Bronchial epithelial cell (primary cell): Measurements from ENCODE around the gene CTR9. TPM values are rescaled to one million over a fixed set of nuclear protein-coding genes. Genes with fewer than 3 reads are reported as not detected.

Source experiments
- DNase-seq: peaks from one replicate; pipeline ENCODE4 v3.0.0-alpha.2; 2010; ENCODE audit warnings: low read depth
- FAIRE-seq: peaks from 2 replicates; lab custom pipeline; 2011; peaks lifted over from hg19 to GRCh38; lab: Jason Lieb, UNC
- H3K27me3 ChIP-seq: 2 replicates; pipeline ENCODE4 v1.5.1; 2011; ENCODE audit warnings: low read length; ENCODE audit not compliant: control insufficient read depth, insufficient read depth
- H3K36me3 ChIP-seq: 2 replicates; pipeline ENCODE4 v1.5.1; 2011; ENCODE audit warnings: low read length; ENCODE audit not compliant: control insufficient read depth, insufficient read depth
- H3K4me3 ChIP-seq: 2 replicates; pipeline ENCODE4 v1.5.1; 2011; ENCODE audit warnings: mild to moderate bottlenecking, low read depth, low read length, control low read depth
- total RNA-seq: library from RNA; depleted of rRNA; stranded (reverse); fragments of >200 nt; gene quantifications from 2 replicates; pipeline ENCODE4 v1.2.1, GENCODE V29; 2014
- TF ChIP-seq, protein P1 (sequence below): IDR thresholded peaks from 2 replicates; pipeline ENCODE4 v1.5.1; 2011; ENCODE audit warnings: mild to moderate bottlenecking, moderate library complexity, low read length, control low read depth, inconsistent platforms; ENCODE audit not compliant: insufficient read depth, severe bottlenecking

Gene CTR9
- total RNA-seq, 1 donor from 2014 or later, result 16.8 TPM

DNA sequence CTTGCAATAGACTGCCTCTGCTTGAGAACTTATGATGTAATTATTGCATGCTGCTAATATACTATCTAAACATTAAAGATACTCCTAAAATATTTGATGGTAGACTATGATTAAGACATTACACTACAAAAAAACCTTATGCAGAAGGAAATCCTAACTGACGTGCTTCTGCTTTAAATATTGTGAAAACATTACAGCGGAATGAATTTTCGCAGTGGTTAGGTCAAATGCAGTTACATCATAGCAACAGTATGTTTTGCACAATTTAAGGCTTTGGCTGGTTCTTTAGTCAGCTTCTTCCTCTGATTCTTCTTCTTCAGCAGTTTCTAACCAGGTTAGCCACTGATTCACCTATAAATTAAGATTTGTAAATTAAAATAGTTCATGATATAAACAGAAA lies 46.5 kb downstream of the CTR9 start:
- FAIRE-seq, result no peak
- H3K27me3 ChIP-seq, result no peaks in the 10 kb centered on the region
- TF ChIP-seq, protein P1, sequence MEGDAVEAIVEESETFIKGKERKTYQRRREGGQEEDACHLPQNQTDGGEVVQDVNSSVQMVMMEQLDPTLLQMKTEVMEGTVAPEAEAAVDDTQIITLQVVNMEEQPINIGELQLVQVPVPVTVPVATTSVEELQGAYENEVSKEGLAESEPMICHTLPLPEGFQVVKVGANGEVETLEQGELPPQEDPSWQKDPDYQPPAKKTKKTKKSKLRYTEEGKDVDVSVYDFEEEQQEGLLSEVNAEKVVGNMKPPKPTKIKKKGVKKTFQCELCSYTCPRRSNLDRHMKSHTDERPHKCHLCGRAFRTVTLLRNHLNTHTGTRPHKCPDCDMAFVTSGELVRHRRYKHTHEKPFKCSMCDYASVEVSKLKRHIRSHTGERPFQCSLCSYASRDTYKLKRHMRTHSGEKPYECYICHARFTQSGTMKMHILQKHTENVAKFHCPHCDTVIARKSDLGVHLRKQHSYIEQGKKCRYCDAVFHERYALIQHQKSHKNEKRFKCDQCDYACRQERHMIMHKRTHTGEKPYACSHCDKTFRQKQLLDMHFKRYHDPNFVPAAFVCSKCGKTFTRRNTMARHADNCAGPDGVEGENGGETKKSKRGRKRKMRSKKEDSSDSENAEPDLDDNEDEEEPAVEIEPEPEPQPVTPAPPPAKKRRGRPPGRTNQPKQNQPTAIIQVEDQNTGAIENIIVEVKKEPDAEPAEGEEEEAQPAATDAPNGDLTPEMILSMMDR, result no peak
- H3K36me3 ChIP-seq, result peaks cover 26% of the 10 kb centered on the region
- no peak for DNase-seq
- no peak overlapping the region for H3K4me3 ChIP-seq

DNA sequence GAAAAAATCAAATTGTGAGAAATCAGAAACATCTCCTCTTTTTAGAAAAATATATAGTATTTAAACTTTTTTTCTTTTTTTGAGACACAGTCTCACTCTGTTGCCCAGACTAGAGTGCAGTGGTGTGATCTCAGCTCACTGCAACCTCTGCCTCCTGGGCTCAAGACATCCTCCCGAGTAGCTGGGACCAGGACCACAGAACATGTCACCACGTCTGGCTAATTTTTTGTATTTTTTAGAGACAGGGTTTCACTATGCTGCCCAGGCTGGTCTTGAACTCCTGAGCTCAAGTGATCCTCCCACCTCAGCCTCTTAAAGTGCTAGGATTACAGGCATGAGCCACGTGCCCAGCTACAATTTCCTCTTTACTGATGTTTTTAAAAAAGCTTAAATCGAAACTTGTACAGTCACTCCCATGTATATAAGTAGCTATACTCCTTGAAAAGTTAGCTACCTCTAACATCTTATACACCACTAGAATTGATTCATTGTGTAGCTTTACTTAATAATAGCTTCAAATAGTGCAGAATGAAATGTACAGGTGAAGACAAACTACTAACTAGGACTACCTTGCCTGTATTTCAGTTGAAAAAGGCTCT lies 47.4 kb downstream of the CTR9 start:
- Histone ChIP-seq H3K4me3 (no peak overlapping the region), H3K27me3 (no peaks in the 10 kb centered on the region), H3K36me3 (peaks cover 31% of the 10 kb centered on the region)
- DNase-seq (no peak), FAIRE-seq (no peak)
- TF ChIP-seq, protein P1, result no peak

DNA sequence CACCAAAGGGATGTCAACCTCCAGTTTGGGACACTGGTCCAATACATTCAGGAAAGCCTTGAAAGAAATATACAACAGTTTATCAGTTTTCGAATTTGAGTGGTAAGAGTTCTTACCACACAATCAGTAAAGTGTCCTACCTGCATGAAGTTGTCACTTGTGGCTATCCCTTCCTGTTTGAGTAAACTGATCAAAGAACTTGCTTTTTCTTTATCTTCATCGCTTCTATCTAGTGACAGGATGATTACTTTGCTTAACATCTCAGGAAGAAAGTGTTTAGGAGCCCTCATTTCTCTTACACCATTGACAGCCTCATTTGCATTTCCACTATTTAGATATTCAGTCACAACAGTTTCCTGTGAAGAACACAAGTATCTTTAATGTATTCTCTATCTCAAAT lies 49.2 kb downstream of the CTR9 start:
- H3K4me3 ChIP-seq, result no peak overlapping the region
- FAIRE-seq (no peak), DNase-seq (no peak)
- TF ChIP-seq, protein P1, result no peak
- H3K36me3 ChIP-seq, result peaks cover 37% of the 10 kb centered on the region
- H3K27me3 ChIP-seq, result no peaks in the 10 kb centered on the region

DNA sequence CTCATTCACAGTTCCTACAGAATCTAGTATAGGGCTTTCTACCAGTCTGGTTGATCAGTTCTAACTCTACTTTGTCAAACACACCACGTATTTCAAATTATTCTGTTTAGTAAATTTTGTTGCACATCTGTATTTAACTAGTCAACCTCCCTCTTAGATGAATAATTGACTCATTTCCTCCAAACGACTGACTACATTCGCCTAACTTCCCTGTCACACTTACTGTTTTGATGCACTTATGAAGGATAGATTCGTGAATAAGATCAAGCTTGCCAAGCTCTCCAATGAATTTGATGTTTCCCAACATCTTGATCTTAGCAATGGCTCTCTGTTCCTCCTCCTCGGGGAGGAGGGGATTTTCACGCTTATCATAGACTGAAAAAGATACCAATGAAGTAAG lies 52.6 kb downstream of the CTR9 start:
- peaks cover 38% of the 10 kb centered on the region for H3K36me3 ChIP-seq

DNA sequence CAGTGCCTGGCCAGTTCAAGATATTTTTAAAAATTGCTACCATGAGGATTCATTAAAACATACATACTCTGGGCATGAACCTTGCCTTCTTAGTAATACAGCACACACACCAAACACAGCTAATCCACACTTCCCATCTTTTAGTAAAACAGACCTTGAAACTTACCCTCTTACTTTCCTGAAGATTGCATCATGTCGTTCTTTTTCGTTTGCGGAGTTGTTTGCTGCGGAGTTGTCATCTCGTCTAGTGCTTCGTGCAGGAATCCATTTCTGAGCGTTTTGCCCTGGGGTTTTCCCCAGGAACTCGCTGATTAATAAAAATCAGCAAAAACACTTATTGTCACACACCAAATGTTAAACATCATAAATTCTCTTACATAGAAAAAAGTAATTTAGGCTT lies 54.7 kb downstream of the CTR9 start:
- Histone ChIP-seq H3K36me3 (peaks cover 26% of the 10 kb centered on the region), H3K27me3 (no peaks in the 10 kb centered on the region), H3K4me3 (no peak overlapping the region)
- FAIRE-seq (no peak), DNase-seq (no peak)
- TF ChIP-seq, protein P1, result no peak

More for the DNA sequence above, 52.6 kb downstream of the CTR9 start:
- TF ChIP-seq, protein P1, result no peak
- H3K4me3 ChIP-seq, result no peak overlapping the region
- FAIRE-seq (no peak), DNase-seq (no peak)
- H3K27me3 ChIP-seq, result no peaks in the 10 kb centered on the region

DNA sequence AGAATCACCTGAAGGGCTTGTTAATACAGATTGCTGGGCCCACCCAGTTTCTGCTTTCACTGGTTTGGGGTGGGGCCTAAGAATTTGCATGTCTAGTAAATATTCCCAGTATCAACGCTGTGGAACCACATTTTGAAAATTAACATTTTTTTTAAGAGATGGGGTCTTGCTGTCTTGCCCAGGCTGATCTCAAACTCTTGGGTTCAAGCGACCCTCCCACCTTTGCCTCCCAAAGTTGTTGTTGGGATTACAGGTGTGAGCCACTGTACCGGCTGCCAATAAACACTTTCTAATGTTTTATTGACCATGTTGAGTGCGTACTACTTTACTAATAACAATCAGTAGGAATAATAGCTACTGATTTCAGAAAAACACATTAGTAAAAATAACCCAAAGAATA lies 55.2 kb downstream of the CTR9 start:
- peak overlapping the region; percentile 93 for H3K4me3 ChIP-seq
- H3K36me3 ChIP-seq, result peaks cover 26% of the 10 kb centered on the region
- no peak for FAIRE-seq

More for the DNA sequence above, 55.2 kb downstream of the CTR9 start:
- TF ChIP-seq, protein P1, result no peak
- no peak for DNase-seq
- no peaks in the 10 kb centered on the region for H3K27me3 ChIP-seq
